Measurements from ENCODE around the gene RPL36AL.
"Not testable (repeated sequence)": the region's sequence is repeated elsewhere in the genome, so short reads cannot be mapped to it uniquely, and the experiment has no call there.

RPL36AL gene

GRCh38 chr14:49617852-49618519 lies 2.4 kb downstream of the RPL36AL start:
- DNase-seq, result no peak

DNA sequence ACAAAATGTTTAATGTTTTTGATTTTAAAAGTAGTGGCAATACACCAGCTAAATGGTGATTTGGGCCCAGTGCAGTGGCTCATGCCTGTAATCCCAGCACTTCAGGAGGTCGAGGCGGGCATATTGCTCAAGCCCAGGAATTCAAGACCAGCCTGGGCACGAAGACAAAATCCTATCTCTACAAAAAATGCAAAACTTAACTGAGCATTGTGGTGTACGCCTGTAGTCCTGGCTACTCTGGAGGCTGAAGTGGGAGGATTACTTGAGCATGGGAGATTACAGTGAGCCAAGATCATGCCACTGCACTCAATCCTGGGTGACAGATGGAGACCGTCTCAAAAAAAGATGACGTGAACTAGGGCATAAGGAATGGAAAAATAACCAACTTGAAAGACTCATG lies 4.7 kb downstream of the RPL36AL start:
- DNase-seq, result no peak

GRCh38 chr14:49614196-49614595 lies 6.2 kb downstream of the RPL36AL start:
- no peak for DNase-seq

- no peak for DNase-seq
Observed at GRCh38 chr14:49612671-49613070, 7.8 kb downstream of the RPL36AL start.

- DNase-seq, result no peak
Observed at GRCh38 chr14:49612251-49612650, 8.2 kb downstream of the RPL36AL start.

DNA sequence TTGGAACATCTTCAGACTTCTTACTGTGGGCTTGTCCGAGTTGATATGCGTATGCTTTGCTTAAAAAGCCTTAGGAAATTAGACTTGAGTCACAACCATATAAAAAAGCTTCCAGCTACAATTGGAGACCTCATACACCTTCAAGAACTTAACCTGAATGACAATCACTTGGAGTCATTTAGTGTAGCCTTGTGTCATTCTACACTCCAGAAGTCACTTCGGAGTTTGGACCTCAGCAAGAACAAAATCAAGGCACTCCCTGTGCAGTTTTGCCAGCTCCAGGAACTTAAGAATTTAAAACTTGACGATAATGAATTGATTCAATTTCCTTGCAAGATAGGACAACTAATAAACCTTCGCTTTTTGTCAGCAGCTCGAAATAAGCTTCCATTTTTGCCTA lies 12.8 kb downstream of the RPL36AL start:
- no peak for DNase-seq

- peak; percentile 73 for DNase-seq
Observed at GRCh38 chr14:49598485-49599300, 21.7 kb downstream of the RPL36AL start, which contains the start of gene LRR1. TSS of gene LRR1 (plus strand) at chr14:49598940. CDS start at chr14:49599021, 81 bp downstream.

- peak; percentile 40 for DNase-seq
Observed at GRCh38 chr14:49598189-49598484, 22.3 kb downstream of the RPL36AL start.

DNA sequence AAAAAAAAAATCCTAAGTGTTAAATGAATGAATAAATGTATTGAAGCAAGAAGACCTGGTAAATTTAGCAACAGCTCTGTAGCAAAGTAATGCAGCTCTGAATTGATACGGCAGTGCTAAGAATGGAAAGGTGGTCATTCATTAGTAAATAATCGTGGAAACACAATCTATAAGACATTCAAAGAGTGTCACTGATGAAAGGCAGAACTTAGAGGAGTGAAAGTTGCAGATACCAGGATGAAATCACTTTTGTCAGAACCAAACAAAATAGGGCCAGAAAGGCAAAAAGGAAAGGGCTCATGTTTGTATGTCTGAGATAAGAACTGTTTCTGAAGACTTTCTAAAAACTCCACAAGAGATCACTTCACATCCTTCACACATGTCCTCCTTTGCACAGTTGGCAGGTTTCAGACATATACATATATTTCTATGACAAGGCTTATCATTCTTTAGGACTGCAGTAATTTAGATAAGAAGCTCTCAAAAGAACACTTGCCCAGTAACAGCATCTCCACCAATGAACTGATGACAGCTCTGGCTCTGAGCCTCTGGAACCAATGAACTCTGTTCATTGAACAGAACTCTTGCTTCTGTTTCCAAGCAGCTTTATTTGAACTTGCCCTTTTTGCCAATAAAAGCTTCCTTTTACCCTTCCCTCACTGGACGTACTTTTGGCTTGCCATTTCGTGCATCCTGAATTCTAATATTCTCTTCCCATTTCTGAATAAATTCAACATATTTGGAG lies 25.9 kb downstream of the RPL36AL start:
- DNase-seq, result no peak

- DNase-seq, result no peak
Observed at GRCh38 chr14:49593016-49593415, 27.4 kb downstream of the RPL36AL start.

GRCh38 chr14:49589387-49589786 lies 31.0 kb downstream of the RPL36AL start:
- no peak for DNase-seq

DNA sequence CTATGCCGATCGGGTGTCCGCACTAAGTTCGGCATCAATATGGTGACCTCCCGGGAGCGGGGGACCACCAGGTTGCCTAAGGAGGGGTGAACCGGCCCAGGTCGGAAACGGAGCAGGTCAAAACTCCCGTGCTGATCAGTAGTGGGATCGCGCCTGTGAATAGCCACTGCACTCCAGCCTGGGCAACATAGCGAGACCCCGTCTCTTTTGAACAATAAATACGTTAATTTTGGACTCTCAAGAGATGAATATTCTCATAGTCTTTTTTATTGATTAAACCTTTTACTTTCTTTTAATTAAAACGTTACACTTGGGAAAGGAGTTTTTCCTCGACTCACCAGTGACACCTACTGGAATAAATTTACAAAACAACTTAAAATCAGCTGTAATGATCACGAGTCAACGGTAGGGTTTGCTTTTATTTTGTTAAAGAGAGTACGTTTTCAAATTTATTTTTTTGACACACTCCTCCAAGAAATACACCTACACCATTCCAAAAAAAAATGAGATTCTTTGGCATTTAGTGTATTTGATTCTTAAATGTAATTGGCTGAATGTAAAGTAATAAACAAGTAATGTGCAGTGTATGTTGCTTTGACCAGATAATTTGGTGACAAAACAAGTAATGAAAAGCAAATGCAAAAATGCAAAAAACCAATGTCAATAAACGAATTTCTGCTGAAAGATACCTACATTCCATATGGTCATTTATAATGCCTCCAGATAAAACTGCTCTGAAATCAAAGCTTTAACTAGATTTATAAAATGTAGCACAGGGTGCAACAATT lies 33.6 kb downstream of the RPL36AL start:
- peak; percentile 74 for DNase-seq

GRCh38 chr14:49585803-49586672 lies 34.4 kb downstream of the RPL36AL start, which contains the start of gene RPS29:
TSS of gene RPS29 (minus strand) at chr14:49586380. CDS start at chr14:49586346, 34 bp downstream.
- peak; percentile 99 for DNase-seq

GRCh38 chr14:49584981-49585640 lies 35.3 kb downstream of the RPL36AL start:
- not testable (repeated sequence) for DNase-seq

DNA sequence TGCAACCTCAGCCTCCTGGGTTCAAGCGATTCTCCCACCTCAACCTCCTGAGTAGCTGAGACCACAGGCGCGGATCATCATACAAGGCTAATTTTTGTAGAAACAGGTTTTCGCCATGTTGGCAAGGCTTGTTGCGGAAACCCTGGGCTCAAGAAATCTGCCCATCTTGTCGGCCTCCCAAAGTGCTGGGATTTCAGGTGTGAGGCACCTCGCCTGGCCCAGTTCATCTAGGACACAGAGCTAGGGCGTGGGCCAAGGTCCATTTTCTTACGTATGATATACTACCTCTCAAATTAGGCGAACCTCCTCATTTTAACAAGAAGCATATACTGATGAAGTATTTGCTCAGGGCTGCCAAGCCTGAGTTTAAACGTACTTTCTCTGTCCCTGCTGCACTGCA lies 36.4 kb downstream of the RPL36AL start:
- no peak for DNase-seq

DNA sequence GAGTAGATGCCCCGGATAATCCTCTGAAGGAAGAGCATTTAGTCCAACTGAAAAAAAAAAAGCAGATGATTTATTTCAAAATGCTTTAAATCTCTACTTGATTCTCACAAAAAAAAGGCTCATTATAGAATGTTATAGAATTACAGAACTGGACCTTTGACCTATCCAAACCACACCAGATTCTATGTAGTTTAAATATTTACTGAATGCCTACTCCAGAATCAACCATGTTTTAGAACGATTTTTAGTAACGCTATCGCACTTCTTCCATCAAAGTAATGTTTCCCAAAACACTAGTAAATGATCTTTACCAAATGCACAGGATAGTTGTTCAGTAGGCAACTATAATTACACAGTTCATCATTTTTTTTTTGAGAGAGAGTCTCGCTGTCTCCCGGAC lies 36.8 kb downstream of the RPL36AL start:
- DNase-seq, result no peak

DNA sequence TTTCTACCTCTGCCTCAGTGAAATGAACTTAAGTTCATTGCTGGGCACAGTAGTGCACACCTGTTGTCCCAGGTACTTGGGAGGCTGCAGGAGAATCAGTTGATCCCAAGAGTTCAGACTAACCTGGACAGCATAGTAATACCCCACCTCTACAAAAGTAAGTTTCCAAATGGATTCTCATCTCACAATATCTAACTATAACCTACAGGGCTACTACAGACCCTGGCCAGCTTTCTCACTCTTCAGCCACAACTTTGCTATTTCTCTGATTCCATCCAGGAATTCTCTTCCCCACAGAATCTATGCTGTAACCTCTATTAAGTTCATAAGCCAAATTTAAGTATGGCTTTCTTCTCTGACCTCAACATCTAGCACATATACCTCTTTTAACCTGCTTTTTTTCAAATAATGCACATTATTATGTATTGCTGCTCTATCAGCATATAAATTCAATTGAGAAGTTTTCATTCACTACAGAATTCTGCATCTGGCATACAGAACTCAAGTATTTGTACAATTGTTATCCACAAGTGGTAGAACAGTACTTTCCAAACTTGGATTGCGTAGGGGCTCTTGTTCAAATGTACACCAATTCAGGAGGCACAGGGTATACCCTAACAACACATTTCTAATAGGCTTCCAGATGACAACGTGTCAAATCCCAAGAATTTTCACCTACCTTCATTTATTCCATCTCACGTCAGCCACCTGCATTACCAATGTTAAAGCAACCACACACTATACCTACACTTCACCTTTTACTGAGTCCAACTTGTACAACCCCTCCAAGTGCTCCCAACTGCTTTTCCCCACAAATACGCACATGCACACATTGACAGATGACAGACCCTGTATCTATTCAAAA lies 38.1 kb downstream of the RPL36AL start:
- DNase-seq, result no peak

GRCh38 chr14:49581209-49582112 lies 39.0 kb downstream of the RPL36AL start:
- DNase-seq, result no peak

DNA sequence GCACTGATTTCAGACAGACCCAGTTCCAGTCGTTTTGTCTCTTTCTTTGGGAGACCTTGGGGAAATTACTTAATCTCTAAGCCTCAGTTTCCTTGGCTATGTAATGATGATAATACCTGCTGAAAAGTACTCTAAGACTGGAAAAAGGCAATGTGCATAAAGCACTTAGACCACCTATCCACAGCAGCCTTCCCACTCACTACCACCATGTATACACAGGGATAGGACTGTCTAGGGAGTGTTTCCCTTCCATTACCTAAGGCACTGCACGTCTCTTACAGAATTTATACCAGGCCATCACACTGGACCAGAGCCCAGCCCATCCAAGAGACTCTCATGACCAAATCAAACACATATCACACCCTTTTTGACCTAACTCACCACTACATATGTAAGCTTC lies 40.6 kb downstream of the RPL36AL start:
- DNase-seq, result no peak
